Measurements from ENCODE around the gene PSORS1C2.
A peak's percentile ranks its signal among the peaks of the same experiment; 100 is the strongest.
"Not testable (repeated sequence)": the region's sequence is repeated elsewhere in the genome, so short reads cannot be mapped to it uniquely, and the experiment has no call there.

PSORS1C2 gene

GRCh38 chr6:31165986-31166385 is 27.1 kb upstream of the PSORS1C2 start:
- DNase-seq (ENCODE audit: low read depth in 2 of 2), result no peak

DNA sequence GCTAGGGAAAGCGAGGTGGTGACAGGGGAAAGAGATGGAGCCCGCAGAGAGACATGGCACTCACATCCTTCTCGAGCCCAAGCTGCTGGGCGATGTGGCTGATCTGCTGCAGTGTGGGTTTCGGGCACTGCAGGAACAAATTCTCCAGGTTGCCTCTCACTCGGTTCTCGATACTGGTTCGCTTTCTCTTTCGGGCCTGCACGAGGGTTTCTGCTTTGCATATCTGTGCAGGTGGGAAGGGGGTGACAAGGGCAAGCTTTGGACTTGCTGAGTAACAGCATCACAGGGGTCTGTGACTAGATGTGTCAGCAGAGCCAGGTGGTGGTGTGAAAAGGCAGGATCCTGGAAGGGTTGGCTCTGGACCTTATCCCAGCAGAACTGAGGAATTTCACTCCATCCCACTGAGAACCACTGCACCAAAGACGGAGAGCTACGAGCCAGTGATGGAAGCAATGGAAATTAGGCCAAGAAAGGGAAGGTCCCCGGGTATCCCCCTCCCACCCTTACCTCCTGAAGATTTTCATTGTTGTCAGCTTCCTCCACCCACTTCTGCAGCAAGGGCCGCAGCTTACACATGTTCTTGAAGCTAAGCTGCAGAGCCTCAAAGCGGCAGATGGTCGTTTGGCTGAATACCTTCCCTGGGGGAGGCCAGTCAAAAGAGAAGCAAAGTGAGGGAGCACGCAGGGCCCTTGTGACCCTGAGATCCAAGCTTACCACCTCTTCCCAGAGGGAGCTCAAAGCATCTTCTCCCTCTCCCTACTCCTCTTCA is 26.4 kb upstream of the PSORS1C2 start:
- DNase-seq (ENCODE audit: low read depth in 2 of 2), result not testable (repeated sequence)

- not testable (repeated sequence) for DNase-seq (ENCODE audit: low read depth in 2 of 2)
These were observed 25.7 kb upstream of the PSORS1C2 start for GRCh38 chr6:31164475-31165063.

GRCh38 chr6:31163922-31164321 is 25.1 kb upstream of the PSORS1C2 start:
- DNase-seq (ENCODE audit: low read depth in 2 of 2), result no peak

- DNase-seq (ENCODE audit: low read depth in 2 of 2), result no peak
These were observed 23.7 kb upstream of the PSORS1C2 start for GRCh38 chr6:31162463-31163165.

GRCh38 chr6:31161216-31162126 is 22.6 kb upstream of the PSORS1C2 start:
- DNase-seq (ENCODE audit: low read depth in 2 of 2), result no peak

GRCh38 chr6:31158863-31159855 is 20.3 kb upstream of the PSORS1C2 start:
- no peak for DNase-seq (ENCODE audit: low read depth in 2 of 2)

- DNase-seq (ENCODE audit: low read depth in 2 of 2), result peak; percentile 98 to 99
These were observed 19.4 kb upstream of the PSORS1C2 start, which contains the start of gene TCF19 for GRCh38 chr6:31158140-31158862. TSS of gene TCF19 (plus strand) at chr6:31158589. CDS start at chr6:31159470, 881 bp downstream.

DNA sequence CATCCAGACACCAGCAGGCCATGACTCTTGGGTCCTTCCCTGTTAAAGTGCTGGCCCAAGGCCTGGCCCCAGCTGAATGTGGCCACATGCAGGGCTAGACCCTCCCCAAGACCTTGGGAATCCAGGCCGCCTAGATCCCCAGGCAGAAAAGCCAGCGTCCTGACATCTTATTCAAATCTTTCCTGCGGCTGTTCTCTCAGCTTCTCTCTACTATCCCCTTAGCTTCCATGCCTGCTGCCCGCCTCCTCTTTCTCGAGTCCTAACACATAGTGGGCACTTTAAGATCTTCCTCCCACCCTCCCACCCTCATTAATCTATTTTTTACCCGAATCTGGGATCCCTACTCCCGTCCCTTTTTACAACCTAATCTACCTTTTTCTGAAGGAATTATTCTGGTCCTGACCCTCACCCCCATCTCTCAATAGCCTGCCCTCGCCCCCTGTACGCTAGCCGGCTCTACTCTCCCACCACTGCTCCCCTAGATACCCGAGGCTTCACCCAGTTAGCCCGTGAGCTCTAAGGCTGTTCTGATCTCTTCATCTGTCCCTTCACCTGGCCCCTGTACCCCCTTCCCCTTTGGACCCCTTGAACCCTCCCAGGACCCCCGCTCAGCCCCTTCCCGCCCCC is 18.8 kb upstream of the PSORS1C2 start, which contains the start of gene CCHCR1:
TSS of gene CCHCR1 (minus strand) at position 290 of the 627 bp plus-strand sequence. CDS start at position 88, 202 bp downstream.
- no peak for DNase-seq (ENCODE audit: low read depth in 2 of 2)

DNA sequence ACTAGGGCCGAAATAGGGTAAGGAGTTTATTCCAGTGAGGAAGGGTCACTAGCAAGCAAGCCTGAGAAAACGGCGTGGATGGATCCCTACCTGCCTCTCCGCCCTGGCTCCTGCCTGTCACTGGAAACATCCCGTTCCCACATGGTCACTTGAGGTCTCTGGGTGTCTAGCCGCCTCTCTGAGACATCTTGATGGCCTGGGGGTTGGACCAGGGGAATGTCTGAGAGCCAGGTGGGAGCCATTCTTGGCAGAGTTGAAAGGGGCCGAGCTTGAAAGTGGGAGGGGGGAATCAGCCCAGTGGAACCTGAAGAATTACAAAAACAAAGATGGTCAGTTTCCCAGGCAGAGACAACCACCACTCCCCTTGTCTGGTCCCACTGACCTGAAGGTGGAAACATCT is 17.8 kb upstream of the PSORS1C2 start:
- no peak for DNase-seq (ENCODE audit: low read depth in 2 of 2)

DNA sequence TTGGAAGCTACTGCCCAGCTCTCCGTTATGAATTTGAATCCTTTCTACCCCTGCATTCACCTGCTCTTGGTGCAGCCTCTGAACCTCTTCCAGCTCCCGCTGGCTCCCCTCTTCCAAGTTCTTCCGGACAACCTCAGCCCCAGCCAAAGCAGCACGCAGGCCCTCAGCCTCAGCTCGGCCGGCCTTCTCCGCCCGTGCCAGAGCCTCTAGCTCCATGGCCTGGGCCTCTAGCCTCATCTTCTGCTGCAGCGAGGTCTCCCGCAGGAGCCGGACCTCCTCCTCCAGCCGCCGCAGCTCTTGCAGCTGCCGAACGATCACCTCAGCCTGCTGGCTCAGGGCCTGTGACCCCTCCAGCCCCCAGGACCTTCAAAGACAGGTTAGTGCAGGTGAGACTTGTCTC is 15.6 kb upstream of the PSORS1C2 start:
- no peak for DNase-seq (ENCODE audit: low read depth in 2 of 2)

- DNase-seq (ENCODE audit: low read depth in 2 of 2), result no peak
These were observed 13.9 kb upstream of the PSORS1C2 start for GRCh38 chr6:31152781-31153180.

DNA sequence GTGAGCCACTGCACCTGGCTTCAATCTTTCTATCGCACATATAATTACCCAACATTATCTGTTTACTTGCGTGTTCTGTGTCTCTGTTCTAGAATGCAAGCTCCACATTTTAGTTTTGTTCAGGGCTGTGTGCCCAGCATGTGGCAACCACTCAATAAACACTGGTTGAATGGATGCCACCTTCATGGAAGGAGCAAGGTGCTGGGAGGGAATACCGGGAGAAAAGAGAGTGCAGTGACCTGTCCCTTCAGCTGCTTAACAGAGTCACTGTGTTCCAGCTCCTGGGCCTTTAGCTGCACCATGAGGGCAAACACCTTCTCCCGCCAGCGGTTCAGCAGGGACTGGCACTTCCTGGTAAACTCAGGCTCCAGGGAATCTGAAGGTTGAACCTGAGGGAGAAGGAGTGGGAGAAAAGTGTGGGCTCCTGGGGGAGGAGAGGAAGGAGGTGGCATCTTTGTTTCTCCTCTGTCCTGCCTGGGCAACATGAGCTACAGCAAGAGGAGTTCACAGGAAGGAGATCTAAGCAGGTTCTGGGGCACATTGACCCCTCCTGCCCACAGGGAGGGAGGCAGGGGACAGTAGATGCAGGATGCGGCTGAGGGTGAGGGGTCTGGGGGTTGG is 11.1 kb upstream of the PSORS1C2 start:
- no peak for DNase-seq (ENCODE audit: low read depth in 2 of 2)

GRCh38 chr6:31145386-31145785 is 6.5 kb upstream of the PSORS1C2 start:
- no peak for DNase-seq (ENCODE audit: low read depth in 2 of 2)

DNA sequence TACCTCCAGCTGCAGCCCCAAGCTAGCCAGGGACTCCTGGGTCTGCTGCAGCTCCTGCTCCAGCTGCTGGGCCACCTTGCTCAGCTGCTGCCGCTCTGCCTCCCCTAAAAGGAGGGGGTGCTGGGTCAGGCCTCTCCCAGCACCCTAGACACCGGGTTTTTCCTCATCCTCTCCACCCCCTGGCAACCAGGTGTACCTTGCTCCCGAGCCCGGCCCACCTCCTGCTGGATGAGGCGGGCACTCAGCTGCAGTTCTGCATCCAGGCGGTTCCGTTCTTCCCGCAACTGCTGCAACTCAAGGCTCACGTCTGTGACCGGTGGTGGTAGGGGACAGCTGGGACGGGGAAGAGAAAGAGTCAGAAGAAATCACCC is 6.1 kb upstream of the PSORS1C2 start:
- DNase-seq (ENCODE audit: low read depth in 2 of 2), result no peak

DNA sequence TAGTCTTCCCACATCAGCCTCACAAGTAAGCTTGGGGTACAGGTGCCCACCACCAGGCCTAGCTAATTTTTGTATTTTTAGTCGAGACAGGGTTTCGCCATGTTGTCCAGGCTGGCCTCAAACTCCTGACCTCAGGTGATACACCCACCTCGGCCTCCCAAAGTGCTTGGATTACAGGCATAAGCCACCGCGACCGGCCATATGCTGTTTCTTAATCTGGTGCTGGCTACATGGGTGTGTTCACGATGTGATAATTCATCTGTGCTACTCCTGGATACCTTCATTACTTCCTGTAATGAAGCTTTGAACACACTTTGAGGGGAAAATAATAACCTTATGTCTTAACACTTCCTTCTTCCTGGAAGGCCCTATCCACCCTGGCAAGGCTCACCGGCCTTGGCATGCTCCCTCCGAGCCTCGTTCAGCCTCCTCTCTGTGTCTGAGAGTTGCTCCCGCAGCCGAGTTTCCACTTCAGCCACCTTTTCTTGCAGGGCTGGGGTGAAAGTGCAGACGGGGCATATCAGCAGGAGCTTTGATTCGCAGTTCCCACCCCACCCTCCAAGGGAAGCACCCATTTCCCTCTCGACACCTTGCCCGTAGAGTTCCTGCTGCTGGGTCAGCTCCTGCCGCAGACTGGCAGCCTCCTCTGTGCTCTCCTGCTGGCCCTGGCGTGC is 5.6 kb upstream of the PSORS1C2 start:
- no peak for DNase-seq (ENCODE audit: low read depth in 2 of 2)

GRCh38 chr6:31143148-31143547 is 4.3 kb upstream of the PSORS1C2 start:
- no peak for DNase-seq (ENCODE audit: low read depth in 2 of 2)

DNA sequence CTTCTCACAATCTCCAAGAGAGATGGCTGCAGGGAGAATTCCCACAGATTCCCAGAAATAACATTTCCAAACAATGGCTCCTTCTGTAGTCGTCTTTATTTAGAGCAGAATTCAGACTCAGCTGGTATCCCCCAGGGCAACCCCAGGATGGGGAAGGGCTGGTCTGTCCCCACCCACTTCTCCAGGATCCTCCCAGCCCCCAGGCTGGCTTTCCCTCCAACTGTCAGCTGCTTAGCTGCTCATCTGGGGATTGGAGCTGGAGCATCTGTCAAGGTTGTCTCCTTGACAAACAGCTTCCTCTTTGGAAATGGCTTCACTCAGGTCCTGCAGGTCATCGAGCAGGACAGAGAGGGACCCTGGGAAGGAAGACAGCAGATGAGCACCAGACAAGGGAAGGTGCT is 3.5 kb upstream of the PSORS1C2 start:
- DNase-seq (ENCODE audit: low read depth in 2 of 2), result no peak

All from activated CD8-positive, alpha-beta memory T cell treated with anti-CD3 and anti-CD28 coated beads for 4 hours (primary cell).